HG02588 (cell line): ENCODE measurements around the gene TRAIP.

Experiments used
- ATAC-seq: cut with Tn5 transposase; IDR thresholded peaks from one replicate; pipeline ENCODE4 v1.9.1; 2021; ENCODE audit warnings: mild to moderate bottlenecking, moderate library complexity; ENCODE audit not compliant: unreplicated experiment

The TRAIP gene

GRCh38 chr3:49876567-49876966, 20.2 kb upstream of the TRAIP start:
- ATAC-seq: no peak

GRCh38 chr3:49873623-49874022, 17.3 kb upstream of the TRAIP start:
- no peak for ATAC-seq

- ATAC-seq: no peak
Measured at GRCh38 chr3:49872801-49873281, 16.5 kb upstream of the TRAIP start.

- no peak for ATAC-seq
Measured at GRCh38 chr3:49871531-49872153, 15.3 kb upstream of the TRAIP start.

GRCh38 chr3:49869525-49870126, 13.3 kb upstream of the TRAIP start, which contains the start of gene CAMKV:
TSS of gene CAMKV (minus strand) at chr3:49869906. CDS start at chr3:49862388, 7,518 bp downstream.
- ATAC-seq: no peak

- ATAC-seq: no peak
Measured at GRCh38 chr3:49868862-49869466, 12.6 kb upstream of the TRAIP start.

GRCh38 chr3:49867871-49868321, 11.5 kb upstream of the TRAIP start:
- ATAC-seq: no peak

GRCh38 chr3:49867400-49867799, 11.0 kb upstream of the TRAIP start:
- ATAC-seq: no peak

- ATAC-seq: no peak
Measured at GRCh38 chr3:49865198-49865784, 8.9 kb upstream of the TRAIP start.

GRCh38 chr3:49864505-49864904, 8.1 kb upstream of the TRAIP start:
- ATAC-seq: no peak

GRCh38 chr3:49859576-49860305, 3.4 kb upstream of the TRAIP start:
- no peak for ATAC-seq

- ATAC-seq: no peak
Measured at GRCh38 chr3:49855662-49856061, 702 bp downstream of the TRAIP start.

GRCh38 chr3:49845694-49846093, 10.7 kb downstream of the TRAIP start:
- ATAC-seq: no peak

GRCh38 chr3:49844464-49845183, 11.7 kb downstream of the TRAIP start:
- ATAC-seq: no peak

GRCh38 chr3:49842843-49843517, 13.4 kb downstream of the TRAIP start:
- ATAC-seq: no peak

- no peak for ATAC-seq
Measured at GRCh38 chr3:49841806-49842205, 14.6 kb downstream of the TRAIP start.

GRCh38 chr3:49841126-49841696, 15.2 kb downstream of the TRAIP start:
- ATAC-seq: no peak

- no peak for ATAC-seq
Measured at GRCh38 chr3:49840388-49840787, 16.0 kb downstream of the TRAIP start.

- ATAC-seq: no peak
Measured at GRCh38 chr3:49839193-49839809, 17.1 kb downstream of the TRAIP start.
